ENCODE measurements around the gene MVB12A.

MVB12A gene

DNA sequence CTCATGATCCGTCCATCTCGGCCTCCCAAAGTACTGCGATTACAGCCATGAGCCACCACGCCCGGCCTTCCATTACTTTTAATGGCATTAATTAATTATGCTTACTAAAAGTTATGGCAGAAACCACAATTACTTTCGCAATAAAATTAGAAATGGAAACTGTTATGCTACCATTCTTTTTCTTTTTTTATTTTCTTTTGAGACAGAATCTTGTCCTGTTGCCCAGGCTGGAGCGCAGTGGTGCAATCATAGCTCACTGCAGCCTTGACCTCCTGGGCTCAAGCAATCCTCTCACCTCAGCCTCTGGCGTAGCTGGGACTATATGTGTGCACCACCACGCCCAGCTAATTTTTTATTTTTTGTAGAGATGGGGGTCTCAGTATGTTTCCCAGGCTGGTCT, 9.9 kb upstream of the MVB12A start:
- H3K27me3 ChIP-seq (ENCODE audit: control insufficient read depth, insufficient read depth, low read length) = no peaks in the 10 kb centered on the region
- H3K4me3 ChIP-seq (ENCODE audit: low read length) = no peak overlapping the region
- H3K9ac ChIP-seq (ENCODE audit: low read length) = no peak overlapping the region
- H3K36me3 ChIP-seq (ENCODE audit: control insufficient read depth, insufficient read depth, low read length) = no peaks in the 10 kb centered on the region
- H3K4me1 ChIP-seq (ENCODE audit: control insufficient read depth, insufficient read depth, low read length) = peaks cover 3% of the 10 kb centered on the region
- no peak overlapping the region for H3K27ac ChIP-seq (ENCODE audit: low read depth, low read length)

DNA sequence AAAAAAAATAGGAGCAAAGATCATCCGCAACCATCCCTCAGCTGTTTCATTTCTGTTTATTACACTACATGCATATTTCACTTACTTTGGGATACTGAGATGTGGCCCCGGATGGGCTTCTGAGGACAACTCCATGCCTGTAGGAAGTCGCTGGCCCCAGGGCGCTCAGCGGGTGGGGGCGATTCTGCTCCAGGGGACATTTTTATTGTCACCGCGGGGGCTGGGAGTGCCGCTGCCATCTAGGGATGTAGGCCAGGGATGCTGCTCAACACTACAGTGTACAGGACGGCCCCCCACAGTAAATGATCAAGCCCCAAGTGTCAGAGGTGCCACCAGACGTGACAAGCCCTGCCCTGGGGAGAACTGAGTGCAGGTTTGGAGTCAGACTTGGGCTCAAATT, 8.0 kb upstream of the MVB12A start:
- peaks cover 3% of the 10 kb centered on the region for H3K4me1 ChIP-seq (ENCODE audit: control insufficient read depth, insufficient read depth, low read length)
- H3K4me3 ChIP-seq (ENCODE audit: low read length) = no peak overlapping the region
- H3K9ac ChIP-seq (ENCODE audit: low read length) = no peak overlapping the region
- H3K27ac ChIP-seq (ENCODE audit: low read depth, low read length) = no peak overlapping the region
- no peaks in the 10 kb centered on the region for H3K27me3 ChIP-seq (ENCODE audit: control insufficient read depth, insufficient read depth, low read length)
- no peaks in the 10 kb centered on the region for H3K36me3 ChIP-seq (ENCODE audit: control insufficient read depth, insufficient read depth, low read length)

DNA sequence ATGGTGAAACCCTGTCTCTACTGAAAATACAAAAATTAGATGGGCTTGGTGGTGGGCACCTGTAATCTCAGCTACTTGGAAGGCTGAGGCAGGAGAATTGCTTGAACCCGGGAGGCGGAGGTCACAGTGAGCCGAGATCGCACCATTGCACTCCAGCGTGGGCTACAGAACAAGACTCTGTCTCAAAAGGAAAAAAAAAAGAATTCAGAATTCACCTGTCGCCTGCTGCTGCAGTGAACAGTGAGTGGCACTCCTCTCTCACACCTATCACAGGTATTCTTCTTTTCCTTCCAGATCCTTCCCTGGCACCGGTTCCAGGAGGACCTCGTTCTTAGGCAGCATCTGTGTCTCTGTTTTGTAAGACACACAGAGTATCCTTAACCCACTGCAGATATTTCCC, 5.8 kb upstream of the MVB12A start:
- Histone ChIP-seq H3K27ac (ENCODE audit: low read depth, low read length) (no peak overlapping the region), H3K4me1 (ENCODE audit: control insufficient read depth, insufficient read depth, low read length) (peaks cover 5% of the 10 kb centered on the region), H3K4me3 (ENCODE audit: low read length) (no peak overlapping the region), H3K27me3 (ENCODE audit: control insufficient read depth, insufficient read depth, low read length) (no peaks in the 10 kb centered on the region), H3K9ac (ENCODE audit: low read length) (no peak overlapping the region), H3K36me3 (ENCODE audit: control insufficient read depth, insufficient read depth, low read length) (no peaks in the 10 kb centered on the region)

- Histone ChIP-seq H3K9ac (ENCODE audit: low read length) (no peak overlapping the region), H3K27ac (ENCODE audit: low read depth, low read length) (no peak overlapping the region), H3K36me3 (ENCODE audit: control insufficient read depth, insufficient read depth, low read length) (no peaks in the 10 kb centered on the region), H3K4me1 (ENCODE audit: control insufficient read depth, insufficient read depth, low read length) (peaks cover 9% of the 10 kb centered on the region), H3K4me3 (ENCODE audit: low read length) (no peak overlapping the region), H3K27me3 (ENCODE audit: control insufficient read depth, insufficient read depth, low read length) (no peaks in the 10 kb centered on the region)
Measured at GRCh38 chr19:17415121-17415520, 4.7 kb upstream of the MVB12A start.

DNA sequence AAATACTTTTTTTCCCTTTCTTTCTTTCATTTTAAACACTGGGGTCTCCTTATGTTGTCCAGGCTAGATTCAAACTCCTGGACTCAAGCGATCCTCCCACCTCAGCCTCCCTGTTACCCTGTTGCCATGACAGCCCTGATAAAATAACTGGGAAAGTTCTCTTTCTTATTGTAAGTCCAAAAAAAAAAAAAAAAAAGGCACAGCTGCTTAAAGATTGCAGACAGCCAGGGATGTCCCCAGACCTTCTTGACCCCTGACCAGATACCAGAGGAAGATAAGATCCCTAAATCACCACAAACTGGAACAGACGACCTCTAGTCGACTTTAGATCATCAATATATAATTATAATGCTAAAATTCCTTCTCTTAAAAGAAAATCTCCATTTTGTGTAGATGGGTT, 1.1 kb upstream of the MVB12A start:
- Histone ChIP-seq H3K36me3 (ENCODE audit: control insufficient read depth, insufficient read depth, low read length) (peaks cover 3% of the 10 kb centered on the region), H3K9ac (ENCODE audit: low read length) (no peak overlapping the region), H3K4me1 (ENCODE audit: control insufficient read depth, insufficient read depth, low read length) (peaks cover 6% of the 10 kb centered on the region), H3K27me3 (ENCODE audit: control insufficient read depth, insufficient read depth, low read length) (no peaks in the 10 kb centered on the region), H3K4me3 (ENCODE audit: low read length) (no peak overlapping the region), H3K27ac (ENCODE audit: low read depth, low read length) (no peak overlapping the region)

- H3K36me3 ChIP-seq (ENCODE audit: control insufficient read depth, insufficient read depth, low read length) = peaks cover 3% of the 10 kb centered on the region
- H3K4me3 ChIP-seq (ENCODE audit: low read length) = peak overlapping the region; percentile 74
- no peaks in the 10 kb centered on the region for H3K27me3 ChIP-seq (ENCODE audit: control insufficient read depth, insufficient read depth, low read length)
- H3K9ac ChIP-seq (ENCODE audit: low read length) = no peak overlapping the region
- H3K4me1 ChIP-seq (ENCODE audit: control insufficient read depth, insufficient read depth, low read length) = peaks cover 6% of the 10 kb centered on the region
- H3K27ac ChIP-seq (ENCODE audit: low read depth, low read length) = peak overlapping the region; percentile 75
Measured at GRCh38 chr19:17419154-17419620, 660 bp upstream of the MVB12A start.

DNA sequence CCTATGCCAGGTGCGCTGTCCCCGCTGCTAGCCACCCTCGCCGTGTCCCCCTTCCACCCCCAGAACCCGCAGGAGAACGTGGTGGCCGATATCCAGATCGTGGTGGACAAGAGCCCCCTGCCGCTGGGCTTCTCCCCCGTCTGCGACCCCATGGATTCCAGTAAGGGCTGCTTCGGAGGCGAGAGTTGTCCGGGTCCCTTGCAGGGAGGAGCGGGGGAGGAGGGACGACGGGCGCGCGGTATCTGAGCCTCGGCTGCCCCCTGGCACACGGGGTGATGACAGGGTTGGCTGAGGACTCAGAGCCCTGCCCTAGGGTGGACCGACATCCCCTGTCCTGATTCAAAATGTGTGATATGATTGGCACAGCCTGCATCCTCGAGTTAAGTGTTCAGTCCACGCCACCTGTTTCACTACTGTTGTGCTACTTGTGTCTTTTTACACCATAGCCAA, 653 bp downstream of the MVB12A start:
- Histone ChIP-seq H3K4me3 (ENCODE audit: low read length) (peak overlapping the region; percentile 70), H3K27me3 (ENCODE audit: control insufficient read depth, insufficient read depth, low read length) (no peaks in the 10 kb centered on the region), H3K36me3 (ENCODE audit: control insufficient read depth, insufficient read depth, low read length) (peaks cover 3% of the 10 kb centered on the region), H3K9ac (ENCODE audit: low read length) (peak overlapping the region; percentile 25), H3K4me1 (ENCODE audit: control insufficient read depth, insufficient read depth, low read length) (peaks cover 6% of the 10 kb centered on the region), H3K27ac (ENCODE audit: low read depth, low read length) (no peak overlapping the region)

DNA sequence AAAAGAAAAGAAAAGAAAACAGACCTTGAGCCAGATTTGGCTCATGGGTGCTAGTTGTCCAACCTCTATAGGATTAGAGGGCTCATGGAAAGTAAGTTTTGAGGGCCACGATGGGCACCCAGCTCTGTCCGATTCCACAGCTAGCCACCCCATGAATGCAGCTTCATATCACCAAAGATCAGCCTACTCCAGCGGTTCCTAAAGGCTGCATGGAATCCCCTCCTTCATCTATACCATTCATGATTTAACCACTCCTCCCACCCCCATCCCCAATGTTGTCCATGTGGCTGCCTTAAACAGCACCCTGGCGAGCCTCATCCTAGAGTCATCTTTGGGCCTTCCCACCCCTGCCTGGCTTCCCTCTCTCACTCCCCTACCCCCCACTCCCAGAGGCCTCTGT, 2.1 kb downstream of the MVB12A start:
- Histone ChIP-seq H3K4me1 (ENCODE audit: control insufficient read depth, insufficient read depth, low read length) (peaks cover 6% of the 10 kb centered on the region), H3K36me3 (ENCODE audit: control insufficient read depth, insufficient read depth, low read length) (peaks cover 3% of the 10 kb centered on the region), H3K4me3 (ENCODE audit: low read length) (no peak overlapping the region), H3K9ac (ENCODE audit: low read length) (no peak overlapping the region), H3K27me3 (ENCODE audit: control insufficient read depth, insufficient read depth, low read length) (no peaks in the 10 kb centered on the region), H3K27ac (ENCODE audit: low read depth, low read length) (no peak overlapping the region)

- Histone ChIP-seq H3K4me1 (ENCODE audit: control insufficient read depth, insufficient read depth, low read length) (peaks cover 6% of the 10 kb centered on the region), H3K27me3 (ENCODE audit: control insufficient read depth, insufficient read depth, low read length) (no peaks in the 10 kb centered on the region), H3K4me3 (ENCODE audit: low read length) (no peak overlapping the region), H3K27ac (ENCODE audit: low read depth, low read length) (no peak overlapping the region), H3K9ac (ENCODE audit: low read length) (no peak overlapping the region), H3K36me3 (ENCODE audit: control insufficient read depth, insufficient read depth, low read length) (peaks cover 3% of the 10 kb centered on the region)
Measured at GRCh38 chr19:17423429-17424208, 3.8 kb downstream of the MVB12A start.

GRCh38 chr19:17424743-17425365, 5.0 kb downstream of the MVB12A start:
- no peaks in the 10 kb centered on the region for H3K27me3 ChIP-seq (ENCODE audit: control insufficient read depth, insufficient read depth, low read length)
- H3K9ac ChIP-seq (ENCODE audit: low read length) = no peak overlapping the region
- H3K4me3 ChIP-seq (ENCODE audit: low read length) = no peak overlapping the region
- H3K36me3 ChIP-seq (ENCODE audit: control insufficient read depth, insufficient read depth, low read length) = peaks cover 3% of the 10 kb centered on the region
- H3K4me1 ChIP-seq (ENCODE audit: control insufficient read depth, insufficient read depth, low read length) = no peaks in the 10 kb centered on the region
- H3K27ac ChIP-seq (ENCODE audit: low read depth, low read length) = no peak overlapping the region

GRCh38 chr19:17429641-17430113, 9.8 kb downstream of the MVB12A start:
- Histone ChIP-seq H3K4me1 (ENCODE audit: control insufficient read depth, insufficient read depth, low read length) (no peaks in the 10 kb centered on the region), H3K9ac (ENCODE audit: low read length) (no peak overlapping the region), H3K27ac (ENCODE audit: low read depth, low read length) (no peak overlapping the region), H3K36me3 (ENCODE audit: control insufficient read depth, insufficient read depth, low read length) (no peaks in the 10 kb centered on the region), H3K27me3 (ENCODE audit: control insufficient read depth, insufficient read depth, low read length) (no peaks in the 10 kb centered on the region), H3K4me3 (ENCODE audit: low read length) (no peak overlapping the region)

- Histone ChIP-seq H3K27ac (ENCODE audit: low read depth, low read length) (no peak overlapping the region), H3K9ac (ENCODE audit: low read length) (no peak overlapping the region), H3K4me1 (ENCODE audit: control insufficient read depth, insufficient read depth, low read length) (no peaks in the 10 kb centered on the region), H3K27me3 (ENCODE audit: control insufficient read depth, insufficient read depth, low read length) (no peaks in the 10 kb centered on the region), H3K36me3 (ENCODE audit: control insufficient read depth, insufficient read depth, low read length) (no peaks in the 10 kb centered on the region), H3K4me3 (ENCODE audit: low read length) (no peak overlapping the region)
Measured at GRCh38 chr19:17431417-17431816, 11.6 kb downstream of the MVB12A start.

Measured in rectal smooth muscle tissue (tissue), 1 donor.